Muscle of back (tissue), 11 donors: ENCODE results near the gene HEXA. TPM values are rescaled to one million over a fixed set of nuclear protein-coding genes. Genes with fewer than 3 reads are reported as not detected.
"Not testable (repeated sequence)": the region's sequence is repeated elsewhere in the genome, so short reads cannot be mapped to it uniquely, and the experiment has no call there.

Source experiments
- DNase-seq, 3 donors: peaks; one replicate each; pipeline versions ENCODE4 v3.0.0 to v3.0.0-alpha.2; 2013
- polyA plus RNA-seq, 10 donors: library from polyadenylated mRNA; unstranded; fragments of 120-200 nt; gene quantifications; one replicate each; pipeline ENCODE4 v1.2.1, GENCODE V29; 2013; ENCODE audit not compliant: insufficient read length in 10 of 10

HEXA gene
- polyA plus RNA-seq, 10 donors, result 46.4 to 60.3 (median 49.9) TPM

DNA sequence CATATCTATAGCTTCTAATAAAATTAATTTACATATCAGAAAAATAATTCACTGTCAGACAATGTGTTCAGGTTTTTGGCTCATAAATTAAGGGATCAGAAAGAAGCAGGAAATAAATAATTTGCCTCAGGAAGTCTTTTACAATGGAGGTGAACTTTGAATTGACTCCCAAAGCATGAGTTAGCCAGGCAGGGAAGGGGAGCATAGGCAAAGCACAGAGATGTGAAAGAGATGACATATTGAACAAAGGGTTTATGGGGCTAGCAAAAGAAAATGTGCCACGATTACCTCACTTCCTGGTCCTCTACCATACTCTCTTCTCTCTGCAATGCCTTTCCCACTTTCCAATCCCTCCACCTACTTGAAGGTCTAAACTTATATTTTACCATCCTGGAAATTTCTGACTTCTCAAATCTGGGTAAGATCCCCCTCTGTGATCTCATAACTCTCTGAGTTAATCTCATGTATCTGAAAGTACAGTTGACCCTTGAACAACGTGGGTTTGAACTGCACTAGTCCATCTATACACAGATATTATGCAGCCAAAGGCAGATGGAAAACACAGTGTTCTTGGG, 4.1 kb upstream of the HEXA start:
- DNase-seq, result no peak

- DNase-seq, result not testable (repeated sequence)
These were observed 3.3 kb upstream of the HEXA start for GRCh38 chr15:72379106-72379505.

DNA sequence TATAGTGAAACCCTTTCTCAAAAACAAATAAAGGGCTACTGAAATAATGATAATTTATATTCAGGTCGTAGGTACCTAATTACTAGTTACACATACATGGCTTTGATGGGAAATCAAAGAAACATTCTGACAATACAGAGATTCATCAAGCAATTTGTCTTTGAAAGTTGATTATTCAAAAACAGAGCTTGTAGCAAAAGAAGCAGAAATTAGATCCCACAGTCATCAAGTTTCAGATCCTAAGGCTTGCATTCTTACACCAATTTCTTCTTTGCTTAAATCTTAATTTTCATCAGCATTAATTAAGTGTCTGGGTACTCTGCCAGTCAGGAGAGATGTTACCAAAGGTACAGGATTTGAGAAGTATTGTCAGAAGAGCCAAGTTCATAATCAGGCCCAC, 1.5 kb upstream of the HEXA start:
- no peak for DNase-seq

GRCh38 chr15:72375501-72375845, 341 bp downstream of the HEXA start:
- DNase-seq, result no peak

GRCh38 chr15:72372361-72372760, 3.5 kb downstream of the HEXA start:
- DNase-seq, result no peak

GRCh38 chr15:72369964-72370363, 5.8 kb downstream of the HEXA start:
- no peak for DNase-seq

GRCh38 chr15:72368899-72369298, 6.9 kb downstream of the HEXA start:
- DNase-seq, result no peak

DNA sequence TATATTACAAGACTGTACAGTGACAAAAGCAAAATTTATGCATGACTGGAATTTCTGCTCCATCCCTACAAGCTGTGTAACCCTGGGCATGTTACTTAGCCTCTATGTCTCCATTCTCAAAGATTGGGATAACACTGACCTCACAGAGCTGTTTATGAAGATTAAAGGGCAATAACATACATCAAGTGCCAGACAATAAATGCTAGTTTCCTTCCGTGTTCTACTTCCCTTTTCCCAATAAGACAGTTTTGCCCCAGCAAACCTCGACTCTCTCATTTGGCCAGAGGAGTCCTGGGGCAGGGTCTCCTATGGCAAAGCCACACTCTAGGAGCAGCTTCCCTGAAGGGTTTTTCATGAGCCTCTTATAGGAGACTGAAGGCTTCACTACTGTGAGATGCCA, 7.5 kb downstream of the HEXA start:
- no peak for DNase-seq

DNA sequence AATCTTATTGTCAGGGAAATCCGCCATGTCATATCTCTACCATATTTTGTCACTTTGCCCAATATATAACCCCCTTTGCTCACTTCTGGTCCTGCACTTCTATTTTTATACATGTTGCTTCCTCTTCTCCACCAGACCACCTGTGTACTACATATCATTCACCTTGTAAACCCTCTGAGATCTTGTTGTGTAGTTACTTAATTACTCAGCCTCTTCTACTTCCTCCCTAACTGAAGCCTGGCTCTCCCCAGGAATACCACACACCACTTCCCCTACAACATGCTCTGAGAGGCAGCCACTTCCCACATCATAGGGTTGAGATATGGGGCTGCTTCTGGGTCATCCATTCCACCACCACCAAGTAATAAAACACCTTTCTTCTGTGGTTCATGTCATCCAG, 10.0 kb downstream of the HEXA start:
- DNase-seq, result no peak

GRCh38 chr15:72361176-72361575, 14.6 kb downstream of the HEXA start:
- DNase-seq, result no peak

DNA sequence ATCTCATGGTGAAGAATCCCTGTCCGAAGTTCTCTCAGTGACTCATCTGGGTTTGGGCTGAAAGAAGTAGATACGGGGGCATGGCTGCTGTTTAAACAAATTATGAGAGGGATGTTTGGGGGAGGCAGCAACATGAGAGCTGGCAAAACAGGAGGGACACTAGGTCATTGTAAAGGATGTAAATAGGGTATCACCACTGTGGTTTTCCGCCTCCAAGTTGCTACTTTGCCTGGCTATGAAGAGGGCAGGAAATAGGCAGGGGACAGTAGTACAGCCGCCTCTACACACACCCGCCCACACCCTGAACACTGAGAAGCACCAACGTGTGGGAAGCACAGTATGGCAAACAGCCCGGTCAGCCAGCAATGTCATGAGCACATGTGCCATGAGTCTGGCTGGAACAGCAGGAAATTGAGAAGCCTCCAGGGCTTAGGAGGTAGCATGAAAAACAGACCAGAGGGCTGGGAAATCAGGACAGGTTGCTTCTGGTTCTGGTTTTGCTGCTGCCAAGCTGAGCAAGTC, 17.1 kb downstream of the HEXA start:
- DNase-seq, result peak in 1 of 3 donors; percentile 46

DNA sequence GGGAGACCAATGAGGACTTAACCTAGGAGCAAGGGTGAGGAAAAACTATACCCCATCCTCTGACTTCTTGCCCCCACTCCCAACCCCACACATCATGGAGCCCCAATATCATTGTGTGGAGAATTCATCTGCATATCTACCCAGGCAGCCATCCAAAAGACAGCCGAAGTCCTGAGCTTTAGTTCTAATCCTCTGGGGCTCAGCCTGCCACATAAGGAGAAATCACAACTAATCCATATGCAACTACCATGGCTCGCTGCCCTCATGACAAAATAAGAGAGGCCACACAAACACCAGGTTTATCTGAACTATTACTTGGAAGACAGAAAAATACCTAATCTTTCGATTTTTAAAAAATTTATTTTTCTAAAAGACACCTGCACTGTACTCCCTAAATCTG, 17.7 kb downstream of the HEXA start:
- no peak for DNase-seq

DNA sequence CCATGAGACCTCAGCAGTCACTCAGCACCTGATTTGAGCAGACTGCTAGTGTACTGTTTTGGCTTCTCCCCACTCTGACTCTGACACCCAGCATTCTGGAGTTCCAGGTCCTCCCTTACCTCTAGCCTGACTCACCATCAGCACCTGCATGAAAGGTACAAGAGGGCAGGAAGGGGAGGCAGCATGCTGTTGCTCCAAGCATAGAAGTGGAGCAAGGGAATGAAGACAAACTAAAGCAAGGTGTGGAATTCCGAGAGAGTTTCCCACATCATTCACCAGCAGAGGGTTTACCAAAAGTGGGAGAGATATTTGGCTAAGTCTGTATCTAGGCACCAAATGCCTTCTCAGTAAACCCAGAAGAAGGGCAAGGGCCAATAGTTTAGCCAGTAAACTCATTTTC, 21.3 kb downstream of the HEXA start:
- no peak for DNase-seq

DNA sequence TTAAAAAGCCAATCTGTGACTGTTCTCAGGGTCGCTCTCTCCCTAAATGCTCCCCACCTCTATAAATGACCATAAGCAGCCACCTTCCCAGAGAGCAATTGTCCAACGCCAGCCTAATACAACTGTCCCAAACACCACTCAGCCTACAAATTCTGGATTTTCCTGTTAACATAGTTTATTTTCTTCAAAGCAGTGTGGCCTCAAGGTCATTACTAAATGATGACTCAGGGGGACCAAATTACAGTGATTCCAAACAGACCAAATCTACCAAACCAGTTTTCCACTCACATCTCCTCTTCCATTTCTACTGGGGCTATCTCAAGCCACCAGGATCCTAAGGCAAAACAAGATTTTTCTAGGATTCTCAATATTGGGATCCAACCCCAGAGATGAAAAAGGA, 22.5 kb downstream of the HEXA start:
- no peak for DNase-seq

DNA sequence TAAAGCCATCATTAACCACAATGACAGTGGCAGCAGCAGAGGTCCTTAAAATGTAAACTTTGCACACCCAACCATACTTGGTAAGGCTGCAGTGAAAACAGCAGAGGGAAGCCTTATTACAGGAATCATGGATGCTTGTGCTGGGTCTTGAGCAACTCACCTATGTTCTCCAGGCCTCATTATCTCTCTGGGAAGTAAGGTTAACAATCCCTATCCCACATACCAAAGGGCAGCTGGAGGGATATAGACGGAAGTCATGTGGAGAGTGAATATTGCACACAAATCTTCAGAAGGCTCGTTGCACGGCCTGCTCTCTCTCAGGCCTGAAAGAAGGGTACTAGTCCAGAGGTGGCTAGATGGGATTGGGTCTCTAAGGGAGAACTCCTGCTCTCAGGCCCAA, 30.0 kb downstream of the HEXA start:
- no peak for DNase-seq

DNA sequence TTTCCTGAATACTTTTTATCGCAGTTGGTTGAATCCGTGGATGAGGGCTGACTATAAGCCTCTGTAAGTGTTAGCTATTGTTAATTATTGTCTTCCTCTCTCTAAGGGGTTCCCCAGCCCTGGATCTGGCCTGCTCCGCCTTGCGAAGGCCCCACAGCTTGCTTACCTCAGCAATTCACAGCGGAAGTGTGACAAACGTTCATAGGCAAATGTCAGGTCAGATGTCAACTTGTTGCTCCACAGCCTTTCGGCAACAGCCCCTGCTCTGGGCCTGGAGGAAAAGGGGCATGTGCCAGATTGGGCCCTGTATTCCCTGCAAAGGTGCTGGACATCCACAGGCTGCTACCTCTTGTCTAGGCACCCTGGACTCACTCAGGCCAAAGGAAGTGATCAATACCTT, 30.5 kb downstream of the HEXA start:
- no peak for DNase-seq

GRCh38 chr15:72344602-72345001, 31.2 kb downstream of the HEXA start:
- no peak for DNase-seq

- no peak for DNase-seq
These were observed 33.4 kb downstream of the HEXA start for GRCh38 chr15:72342385-72342784.

- no peak for DNase-seq
These were observed 34.5 kb downstream of the HEXA start for GRCh38 chr15:72341361-72341760.

DNA sequence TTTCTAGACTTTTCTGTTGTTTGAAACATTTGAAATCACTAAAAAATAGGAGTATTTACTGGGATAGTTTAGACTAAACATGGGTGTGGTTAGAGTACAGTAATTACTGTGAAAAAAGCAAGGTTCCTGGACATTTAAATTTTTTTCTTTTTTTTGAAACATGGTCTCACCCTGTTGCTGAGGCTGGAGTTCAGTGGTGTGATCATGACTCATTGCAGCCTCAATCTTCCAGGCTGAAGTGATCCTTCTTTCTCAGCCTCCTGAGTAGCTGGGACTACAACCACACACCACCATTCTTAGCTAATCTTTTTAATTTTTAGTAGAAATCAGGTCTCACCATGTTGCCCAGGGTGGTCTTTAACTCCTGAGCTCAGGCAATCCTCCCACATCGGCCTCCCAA, 35.4 kb downstream of the HEXA start:
- DNase-seq, result no peak

GRCh38 chr15:72339777-72340177, 36.0 kb downstream of the HEXA start:
- peak in 2 of 3 donors; percentile 63 to 73 for DNase-seq

DNA sequence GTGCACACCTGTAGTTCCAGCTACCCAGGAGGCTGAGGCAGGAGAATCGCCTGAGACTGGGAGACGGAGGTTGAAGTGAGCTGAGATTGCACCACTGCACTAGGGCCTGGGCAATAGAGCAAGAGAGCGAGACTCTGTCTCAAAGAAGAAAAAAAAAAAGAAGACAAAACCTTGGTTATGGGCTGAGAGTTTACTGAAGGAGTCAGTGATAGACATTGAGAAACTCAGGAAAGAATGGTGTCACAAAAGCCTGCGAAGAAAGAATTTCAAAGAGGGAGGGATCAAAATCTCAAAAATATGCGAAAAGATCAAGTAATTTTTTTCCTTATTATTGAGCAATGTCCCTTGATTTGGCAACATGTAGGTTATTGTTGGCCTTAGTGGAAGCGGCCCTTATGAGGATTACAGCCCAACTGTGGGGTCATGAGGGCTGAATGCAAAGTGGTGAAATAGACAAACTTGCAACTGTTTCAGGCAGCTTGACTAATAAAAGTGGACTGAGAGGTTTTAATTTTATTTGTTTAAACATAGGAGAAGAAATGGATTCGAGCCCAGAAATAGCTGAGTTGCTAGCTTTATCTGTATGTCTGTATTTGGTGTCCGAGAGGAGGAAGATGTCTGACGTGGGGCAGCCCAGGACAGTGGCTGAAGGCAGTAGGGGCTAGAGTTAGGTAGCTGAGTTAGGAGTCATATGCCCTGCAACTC, 37.0 kb downstream of the HEXA start:
- DNase-seq, result no peak

DNA sequence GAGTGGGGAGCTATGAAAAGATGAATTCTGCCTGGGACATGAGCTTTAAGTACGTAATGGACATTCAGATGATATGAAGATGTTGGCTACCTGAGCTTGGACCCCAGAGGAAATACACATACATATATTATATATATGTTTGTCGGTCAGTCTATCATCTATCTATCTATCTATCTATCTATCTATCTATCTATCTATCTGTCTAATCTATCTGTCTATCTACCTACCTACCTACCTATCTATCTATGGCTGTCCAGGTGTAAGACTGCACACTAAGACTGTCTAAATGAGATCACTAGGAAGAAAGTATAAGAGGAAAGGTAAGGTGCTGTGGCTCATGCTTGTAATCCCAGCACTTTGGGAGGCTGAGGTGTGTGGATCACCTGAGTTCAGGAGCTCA, 37.7 kb downstream of the HEXA start:
- DNase-seq, result no peak

DNA sequence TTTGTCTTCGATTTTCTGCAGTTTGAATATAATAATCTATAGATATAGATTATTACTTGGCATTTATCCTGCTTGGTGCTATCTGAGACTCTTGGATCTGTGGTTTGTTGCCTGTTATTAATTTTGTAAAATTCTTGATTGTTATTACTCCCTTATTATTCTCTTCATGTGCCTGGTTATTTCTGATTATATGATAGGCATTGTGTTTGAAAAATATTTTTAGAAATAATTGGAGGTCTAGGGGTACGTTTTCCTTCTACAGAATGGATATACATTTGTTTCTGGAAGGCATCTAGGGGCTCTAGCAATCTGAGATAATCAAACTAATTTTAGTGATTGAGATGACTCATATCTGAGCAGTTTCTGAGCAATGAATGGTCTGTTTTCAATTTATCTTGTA, 41.0 kb downstream of the HEXA start:
- DNase-seq, result no peak
